Muscle of arm (tissue), 14 donors: Measurements from ENCODE around the gene CCND1. TPM values are rescaled to one million over a fixed set of nuclear protein-coding genes. Genes with fewer than 3 reads are reported as not detected.

Experiments
- DNase-seq: peaks from one replicate; pipeline ENCODE4 v3.0.0-alpha.2; 2013
- long read RNA-seq, 11 donors: transcript quantifications; one replicate each; lab custom pipeline, GENCODE V29; 2026
- polyA plus RNA-seq, 12 donors: library from polyadenylated mRNA; unstranded; fragments of 120-200 nt; gene quantifications; one replicate each; pipeline ENCODE4 v1.2.1, GENCODE V29; 2013; ENCODE audit not compliant: insufficient read length in 12 of 12

CCND1 gene
- polyA plus RNA-seq, result 100 to 1,000 TPM in 2 of 12 donors, 10 to 100 TPM in 9, not detected in 1; 55.4 to 149 (median 76.6) TPM
- long read RNA-seq, donor 1, full-length matches to known transcripts, result 25 of 33 reads
- long read RNA-seq, donor 1, partial matches to known transcripts, result 8 of 33 reads
- long read RNA-seq, donor 1, other reads (novel, unspliced or antisense), result 0 of 33 reads
- long read RNA-seq, donor 2, full-length matches to known transcripts, result 12 of 22 reads
- long read RNA-seq, donor 2, partial matches to known transcripts, result 10 of 22 reads
- long read RNA-seq, donor 2, other reads (novel, unspliced or antisense), result 0 of 22 reads
- long read RNA-seq, donor 3, full-length matches to known transcripts, result 9 of 9 reads
- long read RNA-seq, donor 3, partial matches to known transcripts, result 0 of 9 reads
- long read RNA-seq, donor 3, other reads (novel, unspliced or antisense), result 0 of 9 reads
- long read RNA-seq, donor 4, full-length matches to known transcripts, result 5 of 5 reads
- long read RNA-seq, donor 4, partial matches to known transcripts, result 0 of 5 reads
- long read RNA-seq, donor 4, other reads (novel, unspliced or antisense), result 0 of 5 reads
- long read RNA-seq, donor 5, result 0 reads
- long read RNA-seq, donor 6, full-length matches to known transcripts, result 12 of 103 reads
- long read RNA-seq, donor 6, partial matches to known transcripts, result 91 of 103 reads
- long read RNA-seq, donor 6, other reads (novel, unspliced or antisense), result 0 of 103 reads
- long read RNA-seq, donor 7, full-length matches to known transcripts, result 11 of 11 reads
- long read RNA-seq, donor 7, partial matches to known transcripts, result 0 of 11 reads
- long read RNA-seq, donor 7, other reads (novel, unspliced or antisense), result 0 of 11 reads
- long read RNA-seq, donor 8, full-length matches to known transcripts, result 18 of 18 reads
- long read RNA-seq, donor 8, partial matches to known transcripts, result 0 of 18 reads
- long read RNA-seq, donor 8, other reads (novel, unspliced or antisense), result 0 of 18 reads
- long read RNA-seq, donor 9, full-length matches to known transcripts, result 19 of 19 reads
- long read RNA-seq, donor 9, partial matches to known transcripts, result 0 of 19 reads
- long read RNA-seq, donor 9, other reads (novel, unspliced or antisense), result 0 of 19 reads
- long read RNA-seq, donor 10, full-length matches to known transcripts, result 12 of 12 reads
- long read RNA-seq, donor 10, partial matches to known transcripts, result 0 of 12 reads
- long read RNA-seq, donor 10, other reads (novel, unspliced or antisense), result 0 of 12 reads
- long read RNA-seq, donor 11, full-length matches to known transcripts, result 25 of 34 reads
- long read RNA-seq, donor 11, partial matches to known transcripts, result 9 of 34 reads
- long read RNA-seq, donor 11, other reads (novel, unspliced or antisense), result 0 of 34 reads

- DNase-seq, result peak; percentile 69
Observed at GRCh38 chr11:69640995-69641581, at the start of gene CCND1. CCND1 (plus strand) TSS chr11:69641156; CDS start chr11:69641314, 158 bp downstream.

- DNase-seq, result no peak
Observed at GRCh38 chr11:69592986-69593650, 47.8 kb upstream of the CCND1 start.

DNA sequence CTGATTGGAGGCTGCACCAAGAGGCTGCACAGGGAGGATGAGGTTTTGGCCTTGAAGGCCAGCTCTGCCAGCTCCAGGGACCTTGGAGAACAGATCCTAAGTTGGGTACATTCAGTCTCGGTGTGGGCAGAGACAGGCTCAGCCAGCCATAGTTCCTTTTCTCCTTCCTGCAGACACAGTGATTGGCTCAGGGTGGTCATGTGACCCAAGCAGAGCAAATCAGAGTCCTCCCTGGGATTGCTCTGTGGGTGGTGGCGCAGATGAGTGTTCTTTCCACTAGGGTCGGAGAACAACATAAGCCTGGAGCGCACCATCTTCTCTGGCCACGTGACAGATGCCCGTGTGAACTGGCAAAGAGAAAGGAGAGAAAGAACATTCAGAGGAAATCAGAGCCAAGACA lies 47.1 kb upstream of the CCND1 start:
- DNase-seq, result no peak

- DNase-seq, result no peak
Observed at GRCh38 chr11:69594481-69594880, 46.5 kb upstream of the CCND1 start.

DNA sequence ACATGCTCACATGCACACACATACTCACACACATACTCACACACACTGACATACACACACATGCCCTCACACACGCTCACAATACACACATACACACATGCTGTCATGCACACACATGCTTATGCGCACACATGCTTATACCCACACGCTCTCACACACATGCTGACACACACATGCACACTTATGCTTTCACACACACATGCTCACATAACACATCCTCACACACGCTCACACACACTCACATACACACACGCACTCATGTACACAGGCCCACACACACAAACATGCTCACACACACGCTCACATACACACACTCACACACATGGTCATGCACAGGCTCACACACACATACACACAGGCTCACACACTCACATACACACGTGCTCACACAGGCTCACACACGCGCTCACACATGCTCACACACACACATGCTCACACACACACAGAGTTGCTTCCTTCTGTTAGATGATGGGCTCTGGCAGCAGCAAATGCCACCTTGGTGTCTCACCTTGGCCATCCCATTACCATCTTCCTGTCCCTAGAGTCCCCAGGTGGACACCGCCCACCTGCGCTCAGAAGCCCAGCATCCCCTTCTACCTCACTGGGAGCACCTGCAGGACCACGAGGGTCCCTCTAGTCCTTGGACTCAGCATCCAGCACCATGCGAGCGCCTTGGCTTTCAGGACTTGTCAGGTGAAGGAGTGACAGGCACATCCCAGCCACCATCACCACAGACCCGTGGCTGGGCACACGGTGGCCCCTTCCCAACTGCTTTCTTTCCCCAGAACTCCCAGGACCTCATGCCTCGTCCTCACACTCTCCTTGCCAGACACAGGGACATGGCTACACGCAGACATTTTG lies 44.9 kb upstream of the CCND1 start:
- no peak for DNase-seq

- no peak for DNase-seq
Observed at GRCh38 chr11:69598147-69598546, 42.8 kb upstream of the CCND1 start.

- no peak for DNase-seq
Observed at GRCh38 chr11:69599502-69599901, 41.5 kb upstream of the CCND1 start.

GRCh38 chr11:69600001-69600400 lies 41.0 kb upstream of the CCND1 start:
- DNase-seq, result no peak

DNA sequence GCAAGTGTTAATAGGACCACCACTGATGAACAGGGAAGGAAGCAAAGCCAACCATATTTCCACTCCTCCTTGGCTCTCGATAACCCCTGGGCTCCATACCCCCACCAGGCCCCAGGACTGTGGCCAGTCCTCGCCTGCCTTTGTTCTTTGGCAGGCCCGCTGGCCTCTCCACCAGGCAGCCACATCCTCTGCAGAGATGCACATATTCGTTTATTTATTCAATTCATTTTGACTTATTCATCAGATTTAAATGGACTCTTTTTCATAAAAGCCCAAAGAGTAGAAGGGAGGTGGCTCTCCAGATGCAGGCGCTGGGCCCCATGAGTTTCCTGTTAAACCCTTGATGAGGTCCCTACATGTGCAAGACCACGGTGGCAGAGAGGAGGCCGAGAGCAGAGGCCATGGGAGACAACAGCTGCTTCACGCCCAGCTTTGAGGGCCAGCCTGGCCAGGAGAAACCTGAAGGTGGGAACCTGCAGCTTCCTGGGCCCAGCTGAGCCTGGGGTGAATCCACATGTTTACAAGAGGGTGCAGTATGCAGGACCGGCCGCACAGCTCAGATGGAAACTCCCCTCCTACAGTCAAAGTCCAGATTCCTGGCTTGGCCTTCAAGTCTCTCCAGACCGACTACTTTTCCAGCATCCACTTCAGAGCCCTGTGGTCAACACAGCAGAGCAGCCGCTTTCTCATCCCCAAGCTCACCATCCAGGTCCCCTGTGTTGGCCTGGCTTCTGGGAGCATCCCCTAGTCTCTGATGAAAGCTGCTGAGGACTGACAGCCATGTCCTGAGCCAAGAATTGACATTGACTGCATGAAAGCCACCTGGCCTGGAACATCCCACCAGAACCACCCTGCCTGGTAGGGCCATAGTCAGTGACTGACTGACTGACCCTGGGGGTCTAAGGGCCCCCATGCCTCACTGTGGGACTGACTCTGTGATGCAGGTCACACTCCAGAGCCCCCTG lies 39.7 kb upstream of the CCND1 start:
- no peak for DNase-seq

GRCh38 chr11:69603111-69603836 lies 37.7 kb upstream of the CCND1 start:
- no peak for DNase-seq

DNA sequence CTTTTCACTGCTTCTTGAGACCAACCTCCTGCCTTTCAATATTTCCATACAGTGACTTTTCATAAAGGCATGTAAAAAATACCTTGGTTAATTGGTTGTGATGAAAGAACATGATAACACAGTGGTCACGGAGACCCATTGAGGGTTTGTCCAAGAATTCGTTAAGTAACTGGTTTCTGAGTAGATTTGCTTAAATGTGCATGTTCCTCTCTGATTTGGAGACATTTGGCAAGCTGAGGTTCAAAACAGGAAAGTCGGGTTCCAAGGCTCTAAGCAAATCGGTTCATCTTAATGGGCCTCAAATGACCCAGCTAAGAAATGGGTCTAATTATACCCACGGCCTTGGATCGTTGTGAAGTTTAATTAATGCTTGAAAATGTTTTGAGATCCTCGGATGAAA lies 36.9 kb upstream of the CCND1 start:
- no peak for DNase-seq

DNA sequence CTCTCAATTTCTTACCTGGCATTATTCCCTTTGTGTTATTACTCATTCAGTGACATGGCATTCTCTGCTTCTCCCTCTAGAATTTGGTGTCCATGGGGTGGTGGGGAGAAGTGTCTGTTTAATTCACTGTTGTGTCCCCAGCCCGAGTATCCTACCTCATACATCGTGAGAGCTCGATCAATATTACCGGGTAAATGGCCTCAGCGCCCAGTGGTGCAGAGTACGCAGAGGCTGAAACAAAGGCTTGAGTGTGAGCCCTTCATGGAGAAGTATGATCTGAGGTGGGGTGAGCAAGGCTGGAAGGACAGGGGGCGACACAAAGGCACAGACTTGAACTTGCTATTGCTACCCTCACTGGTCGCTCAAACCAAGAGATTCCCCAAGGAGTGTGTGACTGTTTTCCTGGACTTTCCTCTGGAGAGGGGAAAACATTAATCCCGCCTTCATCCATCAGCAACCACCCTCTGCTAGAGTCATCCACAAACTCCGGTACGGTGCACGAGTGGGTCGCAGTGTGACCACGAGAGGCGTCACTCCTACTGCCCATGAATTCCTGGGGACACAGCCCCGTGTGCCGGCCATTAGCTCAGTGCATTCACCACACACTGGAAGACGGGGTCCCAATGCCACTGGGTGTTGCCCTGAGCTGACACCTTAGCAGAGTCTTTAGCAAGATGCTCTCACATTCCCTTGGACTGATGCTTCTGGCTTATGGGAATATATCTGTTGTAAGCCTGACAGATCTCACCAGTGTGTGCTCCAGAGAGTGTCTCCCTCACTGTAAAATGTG lies 35.0 kb upstream of the CCND1 start:
- no peak for DNase-seq

DNA sequence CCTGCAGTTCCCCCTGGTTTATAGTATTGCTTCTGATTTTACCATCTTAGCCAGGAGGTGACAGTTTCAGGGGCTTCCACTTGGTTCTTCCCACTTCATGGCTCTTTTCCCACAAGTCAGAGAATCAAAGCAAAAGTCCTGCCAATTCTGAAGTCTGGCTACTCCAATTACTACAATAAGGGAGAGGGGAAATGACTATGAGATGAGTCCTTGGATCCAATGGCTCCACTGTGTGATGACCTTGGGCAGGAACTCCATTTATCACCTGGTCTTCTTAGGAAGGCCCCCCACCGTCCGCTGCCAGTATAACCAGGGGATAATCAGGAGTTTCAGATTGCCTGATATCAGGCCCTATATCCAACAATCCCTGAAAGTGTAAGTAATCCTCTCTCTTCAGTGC lies 31.6 kb upstream of the CCND1 start:
- DNase-seq, result no peak

DNA sequence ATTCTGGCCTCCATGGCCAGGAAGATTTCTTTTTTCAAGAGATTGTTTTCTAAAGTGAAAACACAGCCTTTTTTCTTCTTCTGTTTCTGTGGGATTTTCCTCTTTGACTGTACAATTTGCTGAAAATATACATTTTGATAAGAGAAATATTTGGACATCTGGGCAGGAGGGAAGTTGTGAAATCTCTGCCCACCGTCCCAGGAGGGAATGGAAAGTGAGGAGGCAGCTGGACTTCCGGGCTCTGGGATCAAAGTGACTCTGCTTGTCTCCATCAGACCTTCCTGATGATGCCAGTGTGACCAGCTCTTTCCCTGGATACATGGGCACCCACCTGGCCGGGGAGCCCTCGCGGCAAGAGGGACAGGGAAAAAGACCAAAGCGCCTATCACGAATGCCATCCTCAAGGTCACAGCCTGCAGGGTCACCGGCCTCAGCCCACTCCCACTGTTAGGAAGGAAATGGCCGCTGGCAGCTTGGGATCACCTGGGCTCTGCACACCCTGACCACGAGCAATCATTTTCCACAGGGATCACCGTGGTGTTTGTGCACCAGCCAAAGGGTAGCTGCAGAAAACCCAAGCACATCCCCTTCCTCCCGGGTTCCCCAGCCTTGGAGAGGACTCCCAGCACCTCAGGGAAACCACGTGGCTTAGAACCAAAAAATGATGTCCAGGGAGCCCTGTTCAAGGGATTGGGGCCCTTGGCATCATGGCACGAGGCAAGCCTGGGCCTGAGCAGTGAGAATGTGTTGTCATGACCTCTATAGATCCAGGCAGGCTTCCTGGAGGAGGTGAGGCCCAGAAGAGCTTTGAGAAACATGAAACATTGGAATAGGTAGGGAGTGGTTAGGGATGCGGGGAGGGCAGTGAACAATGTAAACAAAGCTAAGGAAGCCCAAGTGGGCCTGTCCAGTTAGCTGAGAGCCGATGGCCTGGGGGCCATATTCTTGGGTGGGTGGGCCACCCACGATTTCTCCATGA lies 29.1 kb upstream of the CCND1 start:
- DNase-seq, result no peak

GRCh38 chr11:69613594-69613993 lies 27.4 kb upstream of the CCND1 start:
- DNase-seq, result no peak

- no peak for DNase-seq
Observed at GRCh38 chr11:69614085-69614484, 26.9 kb upstream of the CCND1 start.
